ENCODE results near the gene TOX2. TPM values are rescaled to one million over a fixed set of nuclear protein-coding genes. Genes with fewer than 3 reads are reported as not detected.

The TOX2 gene
- total RNA-seq, 2 experiments from 2014 or later = 0.34 to 0.63 TPM

GRCh38 chr20:44022464-44022863 is 107.8 kb downstream of the TOX2 start:
- ChIA-PET CTCF (no interaction called here), POLR2A (no interaction called here)

GRCh38 chr20:44023515-44024371 is 109.1 kb downstream of the TOX2 start:
- CTCF ChIA-PET = interaction anchor here (0.8 kb wide), 1 partner anchor 16 kb away, joined by 3 read pairs; no protein-coding TSS in a partner anchor
- POLR2A ChIA-PET = no interaction called here

- POLR2A ChIA-PET = no interaction called here
Observed at GRCh38 chr20:44024820-44025580, 110.3 kb downstream of the TOX2 start.

DNA sequence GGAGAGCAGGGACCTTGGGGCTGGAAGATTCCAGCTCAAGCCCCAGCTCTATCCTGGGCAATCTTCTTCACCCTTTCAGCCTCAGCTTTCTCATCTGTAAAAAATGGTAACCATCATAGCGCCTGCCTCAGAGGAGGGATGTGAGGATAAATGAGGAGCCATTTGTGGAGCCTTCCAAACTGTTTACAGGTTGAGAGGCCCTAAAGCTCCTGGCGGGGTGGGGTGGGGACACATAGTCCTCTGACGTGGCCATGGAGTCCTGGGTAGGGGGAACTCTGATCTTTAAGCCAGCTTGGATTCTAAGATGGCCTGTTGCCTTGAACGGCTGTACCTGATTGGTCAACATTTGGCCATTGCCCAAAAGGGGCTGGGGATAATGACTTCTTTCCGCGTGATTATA is 111.1 kb downstream of the TOX2 start:
- ChIA-PET CTCF (interaction anchor here (0.5 to 0.6 kb wide), 2 partner anchors 59 to 77 kb away, joined by 3 to 4 read pairs; no protein-coding TSS in a partner anchor), POLR2A (no interaction called here)

More at GRCh38 chr20:44024820-44025580, 110.3 kb downstream of the TOX2 start:
- CTCF ChIA-PET = interaction anchor here (0.6 kb wide), 1 partner anchor 77 kb away, joined by 3 read pairs; no protein-coding TSS in a partner anchor

- ChIA-PET CTCF (interaction anchor here (0.8 to 1.4 kb wide), 2 partner anchors 26 to 276 kb away, joined by 3 to 4 read pairs; no protein-coding TSS in a partner anchor), POLR2A (interaction anchor here (0.6 kb wide), 1 partner anchor 72 kb away, joined by 4 read pairs; no protein-coding TSS in a partner anchor)
Observed at GRCh38 chr20:44026647-44027342, 112.1 kb downstream of the TOX2 start.

DNA sequence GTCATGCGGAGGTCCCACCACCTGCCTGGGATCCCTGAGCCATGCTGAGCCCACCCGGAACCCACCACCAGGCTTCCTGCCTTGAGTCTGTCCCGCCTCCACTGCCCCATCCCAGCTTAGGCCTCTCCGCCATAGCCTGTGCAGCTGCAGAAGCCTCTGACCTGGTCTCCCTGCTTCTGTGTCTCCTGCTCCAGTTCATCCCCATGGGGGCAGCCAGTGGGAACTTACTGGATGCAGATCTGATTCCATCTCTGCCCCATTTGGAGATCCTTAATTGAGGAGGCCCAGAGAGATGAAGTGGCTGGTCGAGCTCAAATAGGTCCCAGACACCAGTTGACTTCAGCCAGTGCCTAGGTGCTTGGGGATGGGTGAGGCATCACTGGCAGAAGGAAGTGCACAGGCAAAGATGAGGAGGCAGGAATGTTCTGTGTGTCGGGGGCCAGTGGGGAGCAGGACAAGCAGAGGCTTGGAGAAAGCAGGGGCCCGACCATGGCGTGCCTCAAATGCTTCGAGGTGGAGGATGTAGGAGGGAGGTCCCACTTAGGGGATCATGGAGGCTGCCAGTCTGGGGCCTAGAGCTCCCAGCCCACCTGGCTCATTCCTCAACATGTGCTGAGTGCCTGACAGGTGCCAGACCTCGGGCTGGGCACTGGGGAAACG is 112.8 kb downstream of the TOX2 start:
- ChIA-PET CTCF (interaction anchor here (0.8 to 2.6 kb wide), 4 partner anchors 8 to 276 kb away, joined by 3 to 6 read pairs (median 4); no protein-coding TSS in a partner anchor), POLR2A (interaction anchor here (0.6 kb wide), 1 partner anchor 72 kb away, joined by 4 read pairs; no protein-coding TSS in a partner anchor)

GRCh38 chr20:44028003-44028730 is 113.5 kb downstream of the TOX2 start:
- ChIA-PET CTCF (interaction anchor here (0.9 to 2.6 kb wide), 6 partner anchors 9 to 277 kb away, joined by 3 to 6 read pairs (median 4); no protein-coding TSS in a partner anchor), POLR2A (no interaction called here)

- ChIA-PET POLR2A (no interaction called here), CTCF (interaction anchor here (0.9 to 2.6 kb wide), 6 partner anchors 10 to 279 kb away, joined by 3 to 6 read pairs (median 4); no protein-coding TSS in a partner anchor)
Observed at GRCh38 chr20:44028868-44029847, 114.5 kb downstream of the TOX2 start.

DNA sequence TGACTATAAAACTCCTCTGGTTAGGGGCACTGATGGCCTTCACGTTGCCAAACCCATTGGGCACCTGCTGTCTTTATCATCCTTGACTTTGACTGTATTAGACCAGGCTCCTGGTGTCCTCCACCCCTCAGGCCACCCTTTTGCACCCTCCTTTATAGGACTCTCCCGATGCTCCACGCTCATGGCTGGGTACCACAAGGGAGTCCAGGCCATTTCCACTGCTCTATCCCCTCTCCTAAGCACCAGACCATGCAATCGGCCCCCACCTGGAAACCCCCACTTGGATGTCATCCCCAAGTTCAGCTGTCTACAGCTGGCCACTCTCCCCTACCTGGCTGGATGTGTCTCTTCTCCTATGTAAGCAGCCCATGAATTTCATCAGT is 115.2 kb downstream of the TOX2 start:
- ChIA-PET CTCF (interaction anchor here (1.1 to 2.6 kb wide), 3 partner anchors 10 to 280 kb away, joined by 4 to 6 read pairs (median 4); no protein-coding TSS in a partner anchor), POLR2A (no interaction called here)

DNA sequence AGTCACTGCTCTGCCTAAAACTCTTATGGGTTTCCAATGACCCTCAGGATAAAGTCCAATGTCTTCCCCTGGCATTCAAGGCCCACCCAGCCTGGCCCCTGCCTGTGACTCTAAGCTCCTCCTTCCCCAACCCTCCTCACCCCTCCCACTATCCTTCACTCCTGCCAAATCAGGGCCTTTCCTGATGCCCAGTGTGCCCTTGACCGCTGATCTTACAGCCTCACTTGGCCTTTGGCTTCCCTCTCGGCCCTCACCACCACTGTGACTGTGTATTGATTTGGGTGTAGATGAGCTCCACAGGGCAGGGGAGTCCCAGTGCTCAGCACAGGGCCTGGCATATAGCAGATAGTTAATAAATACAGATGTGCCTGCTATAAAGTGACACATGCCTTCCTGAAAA is 115.7 kb downstream of the TOX2 start:
- ChIA-PET CTCF (no interaction called here), POLR2A (no interaction called here)

- POLR2A ChIA-PET = no interaction called here
Observed at GRCh38 chr20:44031001-44031574, 116.4 kb downstream of the TOX2 start.

GRCh38 chr20:44031781-44032582 is 117.3 kb downstream of the TOX2 start:
- CTCF ChIA-PET = no interaction called here
- POLR2A ChIA-PET = no interaction called here

More at GRCh38 chr20:44031001-44031574, 116.4 kb downstream of the TOX2 start:
- CTCF ChIA-PET = no interaction called here

DNA sequence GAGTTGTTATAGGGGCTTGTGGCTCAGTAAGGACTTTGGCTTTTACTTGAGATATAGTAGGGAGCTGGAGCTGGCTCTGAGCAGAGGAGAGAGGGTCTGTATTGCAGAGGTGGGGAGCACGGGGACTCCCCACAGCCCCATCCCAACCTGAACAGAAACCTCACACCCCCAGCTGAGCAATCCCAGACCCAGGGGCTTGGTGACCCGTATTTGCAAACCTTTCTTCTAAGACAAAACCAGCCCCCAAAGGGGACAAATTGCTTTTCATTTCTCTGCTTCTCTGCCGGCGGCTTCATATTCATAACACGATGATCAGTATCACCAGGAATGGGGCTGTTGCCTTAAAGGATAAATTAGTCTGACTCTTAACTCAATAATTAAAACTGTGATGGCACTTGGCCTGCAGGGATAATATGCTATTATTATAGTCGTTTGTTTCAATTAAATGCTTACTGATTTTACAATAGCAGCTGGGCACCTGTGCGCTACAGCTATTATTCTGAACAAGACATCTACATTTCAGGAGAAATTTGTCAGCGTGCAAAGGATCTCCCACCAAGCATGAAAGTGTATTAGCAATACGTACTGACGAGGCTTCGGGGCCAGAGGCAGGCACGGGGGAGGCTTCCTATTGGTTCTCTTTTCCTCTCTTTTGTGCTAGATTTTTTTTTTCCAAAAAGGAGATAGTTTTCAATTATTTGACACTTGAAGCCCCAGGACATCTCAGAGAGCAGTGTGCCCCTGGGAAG is 118.1 kb downstream of the TOX2 start:
- POLR2A ChIA-PET = no interaction called here
- CTCF ChIA-PET = no interaction called here

- CTCF ChIA-PET = no interaction called here
- POLR2A ChIA-PET = no interaction called here
Observed at GRCh38 chr20:44033344-44033743, 118.7 kb downstream of the TOX2 start.

DNA sequence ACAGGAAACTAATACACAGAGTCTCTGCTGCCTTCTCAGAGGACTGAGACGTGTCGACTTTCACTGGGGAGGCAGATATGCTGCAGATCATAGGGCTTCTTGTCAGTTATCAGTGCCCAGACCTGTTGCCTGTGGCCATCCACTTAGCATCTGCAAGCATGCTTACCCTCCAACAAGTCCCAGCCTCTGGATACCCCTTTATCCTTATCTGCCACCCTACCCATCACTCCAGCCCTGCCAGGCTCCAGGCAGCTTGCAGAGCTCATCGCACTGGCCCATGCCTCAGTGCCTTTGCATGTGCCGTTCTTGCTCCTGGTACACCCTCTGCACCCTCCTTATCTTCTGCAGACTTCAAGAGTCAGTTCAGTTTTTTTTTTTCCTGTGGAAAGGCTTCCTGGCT is 119.2 kb downstream of the TOX2 start:
- POLR2A ChIA-PET = no interaction called here
- CTCF ChIA-PET = no interaction called here

DNA sequence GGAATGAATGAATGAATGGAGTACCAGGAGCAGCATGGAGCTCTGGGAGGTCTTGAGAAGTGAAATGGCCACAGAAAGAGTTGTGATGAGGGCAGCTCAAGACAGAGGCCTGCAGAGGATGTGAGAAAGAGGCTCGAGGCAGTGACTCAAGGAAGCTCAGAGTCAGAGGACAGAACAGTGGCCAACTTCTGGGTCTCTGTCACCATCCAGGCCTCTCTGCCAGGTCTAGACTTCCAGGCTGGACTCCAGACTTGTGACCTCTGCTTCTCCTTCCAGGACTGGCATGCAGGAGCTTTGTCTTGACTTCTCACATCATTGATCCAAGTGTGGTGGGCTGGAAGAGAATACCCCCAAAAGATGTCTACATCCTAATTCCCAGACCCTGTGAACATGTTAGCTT is 119.8 kb downstream of the TOX2 start:
- ChIA-PET CTCF (no interaction called here), POLR2A (no interaction called here)
